Choroid plexus epithelial cell (primary cell): ENCODE measurements around the gene LMX1A.

Experiments
- DNase-seq: peaks from one replicate; pipeline ENCODE4 v3.0.0-alpha.2; 2010; ENCODE audit warnings: low read depth
- H3K4me3 ChIP-seq: 2 replicates; pipeline ENCODE4 v1.5.1; 2011; ENCODE audit warnings: low read depth, mild to moderate bottlenecking, control low read depth, low read length, moderate library complexity
- CTCF ChIP-seq: conservative IDR thresholded peaks from 2 replicates; pipeline ENCODE4 v1.5.1; 2011; ENCODE audit warnings: low read depth, mild to moderate bottlenecking, control low read depth, inconsistent platforms, low read length, moderate library complexity

LMX1A gene

GRCh38 chr1:165189011-165189410, 167.5 kb downstream of the LMX1A start:
- no peak for DNase-seq
- TF ChIP-seq CTCF, result no peak
- H3K4me3 ChIP-seq, result no peak overlapping the region

- TF ChIP-seq CTCF, result no peak
- H3K4me3 ChIP-seq, result no peak overlapping the region
- no peak for DNase-seq
Measured at GRCh38 chr1:165187031-165188009, 169.2 kb downstream of the LMX1A start.

GRCh38 chr1:165185161-165185889, 171.2 kb downstream of the LMX1A start:
- no peak for DNase-seq
- no peak for TF ChIP-seq CTCF
- no peak overlapping the region for H3K4me3 ChIP-seq

GRCh38 chr1:165182975-165183374, 173.5 kb downstream of the LMX1A start:
- no peak for TF ChIP-seq CTCF

GRCh38 chr1:165179306-165179705, 177.2 kb downstream of the LMX1A start:
- TF ChIP-seq CTCF, result no peak
- DNase-seq, result no peak
- H3K4me3 ChIP-seq, result no peak overlapping the region

More at GRCh38 chr1:165182975-165183374, 173.5 kb downstream of the LMX1A start:
- no peak overlapping the region for H3K4me3 ChIP-seq
- no peak for DNase-seq

GRCh38 chr1:165174491-165174890, 182.0 kb downstream of the LMX1A start:
- TF ChIP-seq CTCF, result no peak
- no peak overlapping the region for H3K4me3 ChIP-seq
- no peak for DNase-seq
